H1 (cell line): ENCODE data around the gene EGFLAM. TPM values are rescaled to one million over a fixed set of nuclear protein-coding genes. Genes with fewer than 3 reads are reported as not detected.

Source experiments
- CTCF ChIP-seq, 3 experiments: IDR thresholded peaks; 1 replicate in 2 of 3; 2 replicates in 1 of 3; pipeline versions ENCODE4 v1.5.1 to v1.6.1; 2011; ENCODE audit warnings: low read length in 3 of 3, mild to moderate bottlenecking in 3 of 3, inconsistent platforms in 2 of 3, low read depth in 1 of 3, moderate library complexity in 1 of 3; ENCODE audit not compliant: insufficient read depth in 1 of 3; ENCODE audit errors: control extremely low read depth in 1 of 3
- NRF1 ChIP-seq: IDR thresholded peaks from 2 replicates; pipeline ENCODE4 v1.6.1; 2011; ENCODE audit warnings: mild to moderate bottlenecking, low read depth, low read length, improper control_type of control experiment
- polyA plus RNA-seq, 7 experiments: library from polyadenylated mRNA; depleted of rRNA in 3 of 7; stranded (reverse) in 5 of 7; unstranded in 2 of 7; fragments of >200 nt in 5 of 7; fragments of 200-250 nt in 2 of 7; gene quantifications; 1 replicate in 5 of 7; 2 replicates in 1 of 7; 4 replicates in 1 of 7; pipeline versions ENCODE4 v1.2.1 to v1.2.3, GENCODE V29; 2011 to 2013; ENCODE audit warnings: missing spikeins in 2 of 7, mixed read lengths in 2 of 7
- total RNA-seq: library from RNA; stranded (reverse); fragmentation: NEBNext Ultra II Directional; extraction: Animal tissue kit (Norgen Biotek cat#: 25700); gene quantifications from 2 replicates; pipeline ENCODE4 v1.2.1, GENCODE V29; 2021

The EGFLAM gene
- total and polyA plus RNA-seq, 2 of the 8 experiments (the other 6 are each of a cell fraction or from before 2014, with no cell fraction given), result 0.20 to 0.24 TPM

DNA sequence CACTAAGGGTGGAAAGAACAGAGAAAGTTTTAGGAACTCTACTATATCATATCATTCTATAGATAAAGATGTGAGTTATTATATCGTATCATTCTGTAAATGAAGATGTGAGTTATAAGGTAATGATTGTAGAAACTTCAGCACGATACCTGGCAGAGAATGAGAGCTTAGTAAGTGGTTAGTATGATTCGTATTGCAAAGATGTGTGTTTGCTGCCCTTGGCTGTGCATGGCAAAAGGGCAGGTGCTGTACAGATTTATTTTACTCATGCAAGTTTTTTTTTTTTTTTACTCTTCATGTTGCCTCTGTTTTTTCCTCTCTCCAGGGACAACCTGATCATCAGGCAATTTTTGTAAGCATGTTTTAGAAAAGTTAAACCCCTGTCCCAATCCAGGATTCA lies 83.3 kb downstream of the EGFLAM start (continued):
- TF ChIP-seq NRF1 (no peak), CTCF (IDR thresholded peaks at IDR 0.05; ENCODE audit: control extremely low read depth in 1 of 3, insufficient read depth in 1 of 3, low read depth in 1 of 3, low read length in 3 of 3) (no peak)
